HUES6 (cell line): ENCODE measurements around the gene NMS.

ENCODE experiments used
- H3K27ac ChIP-seq: 2 replicates; pipeline ENCODE4 v1.7.0; 2013; ENCODE audit warnings: low read depth, mild to moderate bottlenecking, low read length, inconsistent platforms
- H3K27me3 ChIP-seq: 2 replicates; pipeline ENCODE4 v1.6.1; 2013; ENCODE audit warnings: low read length; ENCODE audit not compliant: control insufficient read depth, insufficient read depth
- H3K36me3 ChIP-seq: 2 replicates; pipeline ENCODE4 v1.6.1; 2013; ENCODE audit warnings: low read length; ENCODE audit not compliant: control insufficient read depth, insufficient read depth
- H3K4me1 ChIP-seq: 2 replicates; pipeline ENCODE4 v1.6.1; 2013; ENCODE audit warnings: low read length; ENCODE audit not compliant: control insufficient read depth, insufficient read depth
- H3K4me3 ChIP-seq: 2 replicates; pipeline ENCODE4 v1.5.1; 2013; ENCODE audit warnings: low read depth, low read length
- H3K9ac ChIP-seq: one replicate; pipeline ENCODE4 v1.6.1; 2013; ENCODE audit warnings: mild to moderate bottlenecking, low read length
- H3K9me3 ChIP-seq: 2 replicates; pipeline ENCODE4 v1.6.1; 2013; ENCODE audit warnings: low read depth, low read length; ENCODE audit not compliant: control insufficient read depth, insufficient read depth

The NMS gene

DNA sequence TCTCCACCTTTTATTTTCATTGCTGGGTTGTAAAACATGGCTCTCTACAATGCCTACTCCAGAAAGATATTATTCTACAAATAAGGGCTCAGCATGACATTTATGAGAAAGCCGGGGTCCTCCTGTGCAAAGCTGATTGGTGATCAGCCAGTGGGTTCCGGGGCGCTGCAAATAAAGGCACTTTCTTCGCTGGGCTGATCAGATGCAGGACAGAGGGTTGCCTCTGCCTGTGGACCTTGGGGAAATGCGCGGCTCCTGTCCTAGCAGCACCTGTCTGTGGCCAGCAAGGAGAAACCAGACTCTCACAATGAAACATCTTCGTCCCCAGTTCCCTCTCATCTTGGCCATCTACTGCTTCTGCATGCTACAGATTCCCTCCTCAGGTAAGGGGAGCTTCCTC lies at the start of gene NMS:
TSS of gene NMS (plus strand) at position 301 of the 400 bp plus-strand sequence. CDS start at position 308, 7 bp downstream.
- Histone ChIP-seq H3K9me3 (no peaks in the 10 kb centered on the region), H3K4me1 (no peaks in the 10 kb centered on the region), H3K9ac (no peak within 1 kb of the TSS), H3K27me3 (peaks cover 5% of the 10 kb centered on the region), H3K4me3 (no peak within 1 kb of the TSS), H3K27ac (no peak within 1 kb of the TSS), H3K36me3 (no peaks in the 10 kb centered on the region)

DNA sequence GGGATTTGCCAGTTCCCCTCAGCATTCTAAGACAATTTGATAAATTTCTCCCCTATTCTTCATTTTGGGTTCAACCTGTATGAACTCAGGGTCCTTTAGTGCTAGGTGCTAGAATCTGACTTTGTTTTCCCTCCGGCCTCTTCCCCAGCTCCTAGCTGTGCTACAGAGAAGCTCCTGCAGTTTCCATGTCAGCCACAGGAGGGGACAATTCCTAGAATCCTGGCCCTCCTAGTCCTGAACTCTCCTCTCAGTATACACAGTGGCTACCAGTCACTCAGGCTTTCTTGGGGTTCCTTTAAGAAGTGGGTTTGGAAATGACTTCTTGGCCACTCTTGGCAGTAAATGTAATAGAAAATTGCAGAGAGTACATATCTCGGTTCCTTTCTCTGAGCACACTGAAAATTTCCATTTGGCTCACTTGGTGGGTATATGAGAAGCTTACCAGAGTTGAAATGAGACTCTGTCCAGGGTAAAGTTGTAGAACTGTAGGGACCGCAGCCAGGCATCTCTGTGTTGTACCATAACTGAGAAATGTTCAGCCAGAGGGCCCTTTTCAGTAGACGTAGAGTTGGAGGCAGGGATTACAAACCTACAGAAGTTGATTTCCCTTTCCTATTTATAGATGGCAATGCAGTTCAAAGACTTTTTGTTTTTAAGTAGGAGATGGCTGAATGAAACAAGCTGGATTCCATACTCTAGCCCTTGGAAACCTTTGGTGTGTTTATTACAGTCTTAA lies 47.8 kb upstream of the NMS start:
- H3K9me3 ChIP-seq: no peaks in the 10 kb centered on the region
- no peak overlapping the region for H3K27ac ChIP-seq
- H3K27me3 ChIP-seq: no peaks in the 10 kb centered on the region
- H3K9ac ChIP-seq: no peak overlapping the region
- no peak overlapping the region for H3K4me3 ChIP-seq
- no peaks in the 10 kb centered on the region for H3K36me3 ChIP-seq
- H3K4me1 ChIP-seq: peaks cover 4% of the 10 kb centered on the region

DNA sequence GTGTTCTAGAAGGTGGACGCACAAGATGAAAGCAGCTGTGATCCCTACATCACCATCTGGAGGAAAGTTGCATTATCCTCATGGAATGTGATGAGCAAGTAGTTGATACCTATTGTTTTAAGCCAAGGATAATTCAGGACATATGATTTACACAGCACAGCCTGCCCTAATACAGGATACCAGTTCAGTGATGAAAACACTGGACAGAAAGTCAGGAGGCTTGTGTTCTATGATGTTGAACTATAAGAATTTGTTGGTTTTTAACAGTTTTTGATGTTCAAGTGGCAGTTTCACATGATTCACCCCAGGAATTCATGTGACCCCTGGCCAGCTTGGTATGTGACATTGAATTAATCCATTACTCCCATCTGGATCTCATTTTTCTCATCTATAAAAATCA lies 46.7 kb upstream of the NMS start:
- Histone ChIP-seq H3K27me3 (no peaks in the 10 kb centered on the region), H3K4me1 (no peaks in the 10 kb centered on the region; the same call in 1 of the 2 replicates), H3K9ac (no peak overlapping the region), H3K4me3 (no peak overlapping the region), H3K36me3 (no peaks in the 10 kb centered on the region), H3K27ac (no peak overlapping the region), H3K9me3 (no peaks in the 10 kb centered on the region)

GRCh38 chr2:100424277-100424875 lies 45.9 kb upstream of the NMS start:
- no peak overlapping the region for H3K9ac ChIP-seq
- peaks cover 5% of the 10 kb centered on the region; the same call in 1 of the 2 replicates for H3K9me3 ChIP-seq
- H3K4me3 ChIP-seq: no peak overlapping the region
- no peak overlapping the region for H3K27ac ChIP-seq
- H3K27me3 ChIP-seq: no peaks in the 10 kb centered on the region
- no peaks in the 10 kb centered on the region for H3K36me3 ChIP-seq
- no peaks in the 10 kb centered on the region; the same call in 1 of the 2 replicates for H3K4me1 ChIP-seq

DNA sequence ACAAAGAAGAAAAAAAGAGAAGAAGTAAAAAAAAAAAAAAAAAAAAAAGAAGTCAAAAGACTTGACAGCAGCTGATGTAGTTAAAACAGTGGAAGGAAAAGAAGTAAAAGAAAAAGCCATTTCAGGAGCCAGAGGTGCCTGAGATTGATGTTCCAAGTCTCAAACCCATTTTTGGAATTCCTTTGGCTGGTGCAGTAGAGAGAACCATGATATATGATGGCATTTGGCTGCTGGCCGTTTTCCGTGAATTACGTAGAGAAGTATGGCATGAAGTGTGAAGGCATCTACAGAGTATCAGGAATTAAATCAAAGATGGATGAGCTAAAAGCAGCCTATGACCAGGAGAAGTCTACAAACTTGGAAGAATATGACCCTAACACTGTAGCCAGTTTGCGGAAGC lies 45.2 kb upstream of the NMS start:
- no peaks in the 10 kb centered on the region for H3K36me3 ChIP-seq
- no peak overlapping the region for H3K9ac ChIP-seq
- peaks cover 5% of the 10 kb centered on the region; the same call in 1 of the 2 replicates for H3K9me3 ChIP-seq
- H3K27ac ChIP-seq: no peak overlapping the region
- H3K27me3 ChIP-seq: no peaks in the 10 kb centered on the region
- H3K4me3 ChIP-seq: no peak overlapping the region
- H3K4me1 ChIP-seq: no peaks in the 10 kb centered on the region; the same call in 1 of the 2 replicates

DNA sequence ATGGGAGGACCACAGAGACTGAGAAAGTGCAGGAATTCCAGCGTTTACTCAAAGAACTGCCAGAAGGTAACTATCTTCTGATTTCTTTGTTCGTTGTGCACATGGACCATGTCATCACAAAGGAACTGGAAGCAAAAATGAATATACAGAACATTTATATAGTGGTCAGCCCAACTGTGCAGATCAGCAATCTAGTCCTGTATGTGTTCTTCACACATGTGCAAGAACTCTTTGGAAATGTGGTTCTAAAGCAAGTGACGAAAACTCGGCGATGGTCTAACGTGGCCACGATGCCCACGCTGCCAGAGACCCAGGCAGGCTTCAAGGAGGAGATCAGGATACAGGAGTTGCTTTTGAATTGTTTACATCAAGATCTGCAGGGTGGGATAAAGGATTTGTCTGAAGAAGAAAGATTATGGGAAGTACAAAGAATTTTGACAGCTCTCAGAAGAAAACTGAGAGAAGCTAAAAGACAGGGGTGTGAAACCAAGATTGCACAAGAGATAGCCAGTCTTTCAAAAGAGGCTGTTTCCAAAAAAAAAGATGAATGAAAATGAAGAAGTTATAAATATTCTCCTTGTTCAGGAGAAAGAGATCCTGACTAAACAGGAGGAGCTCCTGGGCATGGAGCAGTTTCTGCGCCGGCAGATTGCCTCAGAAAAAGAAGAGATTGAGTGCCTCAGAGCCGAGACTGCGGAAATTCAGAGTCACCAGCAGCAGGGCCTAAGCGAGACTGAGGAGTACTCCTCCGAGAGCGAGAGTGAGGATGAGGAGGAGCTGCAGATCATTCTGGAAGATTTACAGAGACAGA lies 44.5 kb upstream of the NMS start:
- Histone ChIP-seq H3K4me3 (no peak overlapping the region), H3K4me1 (no peaks in the 10 kb centered on the region; the same call in 1 of the 2 replicates), H3K9me3 (peaks cover 5% of the 10 kb centered on the region; the same call in 1 of the 2 replicates), H3K27me3 (no peaks in the 10 kb centered on the region), H3K9ac (no peak overlapping the region), H3K27ac (no peak overlapping the region), H3K36me3 (no peaks in the 10 kb centered on the region)

- no peaks in the 10 kb centered on the region for H3K27me3 ChIP-seq
- no peak overlapping the region for H3K27ac ChIP-seq
- no peaks in the 10 kb centered on the region; the same call in 1 of the 2 replicates for H3K4me1 ChIP-seq
- H3K4me3 ChIP-seq: no peak overlapping the region
- H3K9me3 ChIP-seq: peaks cover 7% of the 10 kb centered on the region
- H3K36me3 ChIP-seq: no peaks in the 10 kb centered on the region
- no peak overlapping the region for H3K9ac ChIP-seq
Measured at GRCh38 chr2:100426384-100426720, 43.9 kb upstream of the NMS start.

DNA sequence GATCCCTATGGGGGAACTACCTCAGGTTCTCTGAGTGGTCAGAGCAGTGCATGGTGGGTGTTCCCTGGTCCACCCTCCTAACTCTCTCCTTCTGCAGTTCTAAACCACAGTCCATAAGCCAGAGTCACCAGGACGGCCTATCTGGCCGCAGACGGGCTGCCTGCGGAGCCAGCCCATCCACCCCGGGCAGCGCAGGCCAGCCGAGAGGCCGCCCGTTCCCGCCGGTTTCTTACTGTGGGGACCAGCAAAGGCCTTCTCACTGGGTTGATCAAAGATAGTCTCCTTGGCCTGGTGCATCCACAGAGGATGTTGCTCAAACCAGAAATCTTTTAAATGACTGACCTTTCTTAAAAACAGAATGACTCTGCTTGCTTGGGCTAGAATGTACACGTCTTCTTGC lies 43.2 kb upstream of the NMS start:
- Histone ChIP-seq H3K9me3 (peaks cover 10% of the 10 kb centered on the region), H3K27me3 (no peaks in the 10 kb centered on the region), H3K9ac (no peak overlapping the region)

GRCh38 chr2:100427627-100428258 lies 42.5 kb upstream of the NMS start:
- Histone ChIP-seq H3K27me3 (no peaks in the 10 kb centered on the region), H3K9me3 (peaks cover 10% of the 10 kb centered on the region), H3K36me3 (no peaks in the 10 kb centered on the region), H3K9ac (no peak overlapping the region), H3K4me1 (no peaks in the 10 kb centered on the region; the same call in 1 of the 2 replicates), H3K4me3 (no peak overlapping the region), H3K27ac (no peak overlapping the region)

More for the DNA sequence above, 43.2 kb upstream of the NMS start:
- no peak overlapping the region for H3K27ac ChIP-seq
- H3K4me3 ChIP-seq: no peak overlapping the region
- H3K36me3 ChIP-seq: no peaks in the 10 kb centered on the region
- no peaks in the 10 kb centered on the region; the same call in 1 of the 2 replicates for H3K4me1 ChIP-seq

GRCh38 chr2:100429726-100430125 lies 40.6 kb upstream of the NMS start:
- Histone ChIP-seq H3K36me3 (no peaks in the 10 kb centered on the region), H3K4me1 (no peaks in the 10 kb centered on the region; the same call in 1 of the 2 replicates), H3K27me3 (no peaks in the 10 kb centered on the region), H3K27ac (no peak overlapping the region), H3K9me3 (peaks cover 10% of the 10 kb centered on the region), H3K4me3 (no peak overlapping the region), H3K9ac (no peak overlapping the region)
